ENCODE results near the gene USP20.

Gene USP20

DNA sequence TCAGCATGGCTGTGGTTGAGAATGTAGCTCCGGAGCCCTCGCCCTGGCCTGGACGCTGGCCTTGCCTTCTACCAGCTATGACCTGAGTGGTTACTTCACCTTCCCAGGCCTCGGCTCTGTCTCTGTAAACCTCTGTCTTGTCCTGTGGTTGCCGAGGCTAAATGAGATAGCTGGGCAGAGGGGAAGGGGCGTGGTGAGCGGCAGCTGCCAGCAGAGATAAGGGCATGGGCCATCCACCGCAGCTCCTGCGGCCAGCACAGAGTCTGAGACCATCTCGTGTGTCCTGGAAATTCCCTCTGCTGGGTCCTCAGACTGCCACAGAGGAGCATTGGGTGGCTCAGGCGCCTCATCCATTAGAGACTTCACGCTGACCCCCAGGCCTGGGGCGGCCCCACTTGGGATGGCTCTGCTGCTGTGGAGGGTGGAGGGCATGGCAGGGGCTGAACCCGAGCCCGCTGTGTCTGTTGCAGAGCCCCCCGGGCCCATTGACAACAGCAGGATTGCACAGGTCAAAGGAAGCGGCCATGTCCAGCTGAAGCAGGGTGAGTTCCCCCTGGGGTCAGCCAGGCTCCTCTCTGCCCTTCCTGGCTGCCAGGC lies 43.9 kb downstream of the USP20 start:
- no peak overlapping the region for H3K27ac ChIP-seq
- TF ChIP-seq, protein P1, sequence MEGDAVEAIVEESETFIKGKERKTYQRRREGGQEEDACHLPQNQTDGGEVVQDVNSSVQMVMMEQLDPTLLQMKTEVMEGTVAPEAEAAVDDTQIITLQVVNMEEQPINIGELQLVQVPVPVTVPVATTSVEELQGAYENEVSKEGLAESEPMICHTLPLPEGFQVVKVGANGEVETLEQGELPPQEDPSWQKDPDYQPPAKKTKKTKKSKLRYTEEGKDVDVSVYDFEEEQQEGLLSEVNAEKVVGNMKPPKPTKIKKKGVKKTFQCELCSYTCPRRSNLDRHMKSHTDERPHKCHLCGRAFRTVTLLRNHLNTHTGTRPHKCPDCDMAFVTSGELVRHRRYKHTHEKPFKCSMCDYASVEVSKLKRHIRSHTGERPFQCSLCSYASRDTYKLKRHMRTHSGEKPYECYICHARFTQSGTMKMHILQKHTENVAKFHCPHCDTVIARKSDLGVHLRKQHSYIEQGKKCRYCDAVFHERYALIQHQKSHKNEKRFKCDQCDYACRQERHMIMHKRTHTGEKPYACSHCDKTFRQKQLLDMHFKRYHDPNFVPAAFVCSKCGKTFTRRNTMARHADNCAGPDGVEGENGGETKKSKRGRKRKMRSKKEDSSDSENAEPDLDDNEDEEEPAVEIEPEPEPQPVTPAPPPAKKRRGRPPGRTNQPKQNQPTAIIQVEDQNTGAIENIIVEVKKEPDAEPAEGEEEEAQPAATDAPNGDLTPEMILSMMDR (conservative IDR thresholded peaks at IDR 0.05; ENCODE audit: low read depth, low read length), result no peak

DNA sequence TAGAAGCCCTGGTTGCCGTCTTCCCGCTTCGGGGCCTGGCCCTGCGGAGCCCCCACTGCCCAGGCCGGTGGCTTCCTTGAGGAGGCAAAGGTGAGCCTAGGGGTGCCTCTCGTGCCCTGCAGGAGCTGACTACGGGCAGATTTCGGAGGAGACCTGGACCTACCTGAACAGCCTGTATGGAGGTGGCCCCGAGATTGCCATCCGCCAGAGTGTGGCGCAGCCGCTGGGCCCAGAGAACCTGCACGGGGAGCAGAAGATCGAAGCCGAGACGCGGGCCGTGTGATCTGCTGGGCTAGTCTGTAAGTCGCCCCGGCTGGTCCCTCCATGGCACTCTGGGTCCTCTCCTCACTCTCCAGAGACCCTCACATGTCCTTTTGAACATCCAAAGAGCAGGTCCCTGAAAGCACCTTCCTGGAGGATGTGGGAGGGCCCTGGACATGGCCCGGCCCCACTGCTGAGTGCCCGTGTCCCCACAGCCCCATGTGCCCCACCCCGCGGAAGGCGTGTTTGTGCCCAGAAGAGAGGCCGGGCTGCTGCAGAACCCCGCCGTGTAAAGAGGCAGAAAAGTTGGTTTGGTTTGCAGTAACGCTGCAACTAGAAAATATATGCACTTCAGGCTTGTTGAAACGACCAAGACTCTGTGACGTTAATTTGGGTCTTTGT lies 44.9 kb downstream of the USP20 start:
- Histone ChIP-seq H3K27ac (no peak overlapping the region), H3K36me3 (ENCODE audit: insufficient read depth) (no peaks in the 10 kb centered on the region), H3K9ac (no peak overlapping the region), H3K4me3 (IDR thresholded peaks at IDR 0.05; ENCODE audit: insufficient read depth, low read depth, low read length) (no peak overlapping the region), H3K79me2 (ENCODE audit: insufficient read depth, low read depth) (no peaks in the 10 kb centered on the region), H2AFZ (ENCODE audit: low read depth) (no peak overlapping the region), H3K4me2 (no peak overlapping the region), H3K4me1 (ENCODE audit: low read depth, poor library complexity, severe bottlenecking) (peaks cover 6% of the 10 kb centered on the region), H3K27me3 (ENCODE audit: insufficient read depth, low read depth) (no peaks in the 10 kb centered on the region), H4K20me1 (ENCODE audit: insufficient read depth) (no peaks in the 10 kb centered on the region)
- TF ChIP-seq, protein P1 (conservative IDR thresholded peaks at IDR 0.05; ENCODE audit: low read depth, low read length), result no peak

More for the DNA sequence above, 43.9 kb downstream of the USP20 start:
- Histone ChIP-seq H3K4me2 (no peak overlapping the region), H3K4me3 (IDR thresholded peaks at IDR 0.05; ENCODE audit: insufficient read depth, low read depth, low read length) (no peak overlapping the region), H3K79me2 (ENCODE audit: insufficient read depth, low read depth) (no peaks in the 10 kb centered on the region), H3K27me3 (ENCODE audit: insufficient read depth, low read depth) (no peaks in the 10 kb centered on the region), H3K4me1 (ENCODE audit: low read depth, poor library complexity, severe bottlenecking) (peaks cover 5% of the 10 kb centered on the region), H3K36me3 (ENCODE audit: insufficient read depth) (no peaks in the 10 kb centered on the region), H3K9ac (no peak overlapping the region), H2AFZ (ENCODE audit: low read depth) (no peak overlapping the region), H4K20me1 (ENCODE audit: insufficient read depth) (no peaks in the 10 kb centered on the region)

DNA sequence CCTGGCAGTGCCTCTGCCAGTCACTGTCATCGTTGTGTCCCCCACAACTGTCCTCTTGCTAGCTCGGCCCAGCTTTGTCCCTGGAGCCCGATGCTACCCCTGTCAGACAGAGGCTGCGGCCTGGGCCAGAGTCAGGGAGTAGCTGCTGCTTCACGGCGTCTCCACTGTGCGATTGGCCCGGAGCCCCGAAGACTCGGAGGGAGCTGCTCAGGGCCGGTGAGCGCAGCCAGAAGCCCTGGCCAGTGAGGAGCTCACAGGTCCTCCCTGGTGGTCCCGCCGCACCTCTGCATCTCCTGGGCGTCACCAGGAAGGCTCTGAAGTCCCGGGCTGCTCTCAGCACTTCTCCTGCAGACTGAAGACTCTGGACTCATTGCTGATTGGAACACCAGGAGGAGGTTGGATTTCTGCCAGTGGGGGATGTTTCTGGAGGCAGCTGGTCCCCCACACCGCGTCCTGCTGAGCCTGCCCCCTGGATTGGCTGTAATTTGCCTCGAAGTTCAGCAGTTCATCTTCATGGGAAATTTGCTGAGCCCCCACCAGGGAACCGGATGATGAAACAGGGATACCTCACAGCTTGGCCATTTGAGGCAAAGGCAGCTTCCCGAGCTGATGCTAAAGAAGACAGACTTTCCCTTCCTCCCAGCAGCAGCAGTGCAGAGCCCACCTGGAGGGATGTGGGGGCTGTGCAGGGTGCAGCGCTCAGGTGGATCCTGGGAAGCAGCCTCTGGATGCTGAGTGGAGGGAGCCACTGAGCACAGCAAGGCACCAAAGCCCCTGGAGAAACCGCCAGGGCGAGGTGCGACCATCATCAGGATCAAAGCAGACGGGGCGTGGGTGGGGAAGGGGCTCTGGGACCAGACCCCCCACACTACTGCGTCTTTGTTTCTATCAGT lies 45.6 kb downstream of the USP20 start:
- Histone ChIP-seq H3K79me2 (ENCODE audit: insufficient read depth, low read depth) (no peaks in the 10 kb centered on the region), H3K4me1 (ENCODE audit: low read depth, poor library complexity, severe bottlenecking) (peaks cover 10% of the 10 kb centered on the region), H3K9ac (no peak overlapping the region), H3K4me2 (no peak overlapping the region), H3K27me3 (ENCODE audit: insufficient read depth, low read depth) (no peaks in the 10 kb centered on the region), H3K36me3 (ENCODE audit: insufficient read depth) (no peaks in the 10 kb centered on the region), H3K4me3 (IDR thresholded peaks at IDR 0.05; ENCODE audit: insufficient read depth, low read depth, low read length) (no peak overlapping the region), H3K27ac (no peak overlapping the region), H4K20me1 (ENCODE audit: insufficient read depth) (no peaks in the 10 kb centered on the region), H2AFZ (ENCODE audit: low read depth) (no peak overlapping the region)
- TF ChIP-seq, protein P1 (conservative IDR thresholded peaks at IDR 0.05; ENCODE audit: low read depth, low read length), result no peak

DNA sequence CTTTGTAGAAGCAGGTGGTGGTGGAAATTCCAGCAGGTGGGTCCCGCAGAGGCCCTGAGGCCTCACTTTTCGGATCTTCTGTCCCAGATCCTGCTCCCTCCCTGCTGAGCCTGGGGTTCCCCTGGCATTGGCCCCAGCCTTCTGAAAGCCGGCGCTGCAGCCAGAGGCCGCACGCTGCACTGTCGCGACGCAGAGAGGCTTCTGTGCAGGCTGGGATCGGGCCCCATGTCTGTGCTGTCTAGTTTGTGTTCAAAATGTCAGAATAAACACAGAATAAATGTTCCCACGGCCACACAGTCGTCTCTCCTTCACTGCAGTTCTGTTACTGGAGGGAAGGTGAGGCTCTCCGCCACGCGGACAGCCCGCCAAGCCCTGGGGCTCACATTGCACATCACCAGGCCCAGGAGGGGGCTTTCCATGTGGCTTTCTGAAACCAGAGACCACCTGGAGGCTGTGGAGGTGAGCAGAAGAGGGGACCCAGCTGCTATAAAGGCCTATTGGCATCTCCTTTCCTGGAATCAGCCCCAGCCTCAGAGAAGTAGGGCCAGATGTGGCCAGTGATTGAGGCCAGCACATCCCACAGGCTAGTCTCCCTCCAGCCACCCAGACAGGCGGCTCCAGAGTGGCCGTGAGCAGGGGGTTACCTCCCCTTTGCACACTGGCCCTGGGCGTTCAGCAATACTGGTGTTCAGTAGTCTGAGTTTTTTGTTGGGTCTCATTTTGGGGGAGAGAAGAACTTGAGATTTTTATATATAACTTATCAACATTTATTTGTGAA lies 46.5 kb downstream of the USP20 start:
- no peaks in the 10 kb centered on the region for H4K20me1 ChIP-seq (ENCODE audit: insufficient read depth)
- H2AFZ ChIP-seq (ENCODE audit: low read depth), result no peak overlapping the region
- H3K9ac ChIP-seq, result no peak overlapping the region
- peaks cover 17% of the 10 kb centered on the region for H3K4me1 ChIP-seq (ENCODE audit: low read depth, poor library complexity, severe bottlenecking)
- H3K79me2 ChIP-seq (ENCODE audit: insufficient read depth, low read depth), result peaks cover under 1% of the 10 kb centered on the region; the same call in 1 of the 2 replicates
- no peaks in the 10 kb centered on the region for H3K36me3 ChIP-seq (ENCODE audit: insufficient read depth)
- H3K27ac ChIP-seq, result no peak overlapping the region
- TF ChIP-seq, protein P1 (conservative IDR thresholded peaks at IDR 0.05; ENCODE audit: low read depth, low read length), result no peak
- H3K4me2 ChIP-seq, result no peak overlapping the region
- no peaks in the 10 kb centered on the region for H3K27me3 ChIP-seq (ENCODE audit: insufficient read depth, low read depth)
- no peak overlapping the region for H3K4me3 ChIP-seq (IDR thresholded peaks at IDR 0.05; ENCODE audit: insufficient read depth, low read depth, low read length)
